HEK293 (cell line): Measurements from ENCODE around the gene S100A11.

Source experiments
- BCL11B ChIP-seq: fragments of 450-650 bp; formaldehyde crosslinking; IDR thresholded peaks from 2 replicates; pipeline ENCODE4 v1.5.1; 2016; ENCODE audit warnings: low read depth, missing biosample characterization, missing genetic modification characterization
- GLI4 ChIP-seq: fragments of 450-650 bp; formaldehyde crosslinking; IDR thresholded peaks from 2 replicates; pipeline ENCODE4 v1.5.1; 2016; ENCODE audit warnings: missing biosample characterization, missing genetic modification characterization
- KLF8 ChIP-seq: fragments of 450-650 bp; formaldehyde crosslinking; IDR thresholded peaks from 2 replicates; pipeline ENCODE4 v1.5.1; 2016; ENCODE audit warnings: missing biosample characterization, missing genetic modification characterization
- PRDM4 ChIP-seq: fragments of 450-650 bp; formaldehyde crosslinking; IDR thresholded peaks from 2 replicates; pipeline ENCODE4 v1.5.1; 2017; ENCODE audit warnings: missing biosample characterization, missing genetic modification characterization
- PRDM6 ChIP-seq: fragments of 450-650 bp; formaldehyde crosslinking; IDR thresholded peaks from 2 replicates; pipeline ENCODE4 v1.5.1; 2017; ENCODE audit warnings: missing biosample characterization, missing genetic modification characterization
- SCRT1 ChIP-seq: fragments of 450-650 bp; formaldehyde crosslinking; IDR thresholded peaks from 2 replicates; pipeline ENCODE4 v1.5.1; 2016; ENCODE audit warnings: missing biosample characterization, missing genetic modification characterization, borderline replicate concordance
- SETDB1 ChIP-seq: IDR thresholded peaks from one replicate; pipeline ENCODE4 v1.6.1; 2017; ENCODE audit warnings: mild to moderate bottlenecking, low read length, moderate library complexity, mixed read lengths; ENCODE audit not compliant: insufficient read length
- WT1 ChIP-seq: fragments of 450-650 bp; formaldehyde crosslinking; IDR thresholded peaks from 2 replicates; pipeline ENCODE4 v1.5.1; 2016; ENCODE audit warnings: missing biosample characterization, missing genetic modification characterization
- YY1 ChIP-seq: fragments of 450-650 bp; formaldehyde crosslinking; IDR thresholded peaks from 2 replicates; pipeline ENCODE4 v1.5.1; 2018; ENCODE audit warnings: missing biosample characterization, missing genetic modification characterization
- ZBTB1 ChIP-seq: fragments of 450-650 bp; formaldehyde crosslinking; IDR thresholded peaks from 2 replicates; pipeline ENCODE4 v1.5.1; 2016; ENCODE audit warnings: missing biosample characterization, missing genetic modification characterization
- ZBTB49 ChIP-seq: fragments of 450-650 bp; formaldehyde crosslinking; IDR thresholded peaks from 2 replicates; pipeline ENCODE4 v1.5.1; 2016; ENCODE audit warnings: missing biosample characterization, missing genetic modification characterization, low read depth
- ZNF10 ChIP-seq: fragments of 450-650 bp; formaldehyde crosslinking; IDR thresholded peaks from 2 replicates; pipeline ENCODE4 v1.5.1; 2017; ENCODE audit warnings: missing biosample characterization, missing genetic modification characterization
- ZNF155 ChIP-seq: fragments of 450-650 bp; formaldehyde crosslinking; IDR thresholded peaks from 2 replicates; pipeline ENCODE4 v1.5.1; 2016; ENCODE audit warnings: missing biosample characterization, missing genetic modification characterization
- ZNF292 ChIP-seq: fragments of 450-650 bp; formaldehyde crosslinking; IDR thresholded peaks from 2 replicates; pipeline ENCODE4 v1.5.1; 2016; ENCODE audit warnings: low read depth, missing biosample characterization, missing genetic modification characterization, borderline replicate concordance
- ZNF302 ChIP-seq: fragments of 450-650 bp; formaldehyde crosslinking; IDR thresholded peaks from 2 replicates; pipeline ENCODE4 v1.5.1; 2016; ENCODE audit warnings: missing biosample characterization, missing genetic modification characterization, low read depth
- ZNF350 ChIP-seq: fragments of 450-650 bp; formaldehyde crosslinking; IDR thresholded peaks from 2 replicates; pipeline ENCODE4 v1.5.0; 2017; ENCODE audit warnings: missing biosample characterization, mild to moderate bottlenecking, missing genetic modification characterization
- ZNF501 ChIP-seq: fragments of 450-650 bp; formaldehyde crosslinking; IDR thresholded peaks from 2 replicates; pipeline ENCODE4 v1.5.1; 2016; ENCODE audit warnings: missing biosample characterization, missing genetic modification characterization
- ZNF514 ChIP-seq: fragments of 450-650 bp; formaldehyde crosslinking; IDR thresholded peaks from 2 replicates; pipeline ENCODE4 v1.5.1; 2016; ENCODE audit warnings: missing biosample characterization, missing genetic modification characterization
- ZNF571 ChIP-seq: fragments of 450-650 bp; formaldehyde crosslinking; IDR thresholded peaks from 2 replicates; pipeline ENCODE4 v1.5.0; 2017; ENCODE audit warnings: missing biosample characterization, missing genetic modification characterization
- ZNF626 ChIP-seq: fragments of 450-650 bp; sonication (Bioruptor Pico); formaldehyde crosslinking; IDR thresholded peaks from 2 replicates; pipeline ENCODE4 v1.5.1; 2018; ENCODE audit warnings: missing biosample characterization, missing genetic modification characterization, inconsistent platforms
- ZNF629 ChIP-seq: fragments of 450-650 bp; formaldehyde crosslinking; IDR thresholded peaks from 2 replicates; pipeline ENCODE4 v1.5.1; 2017; ENCODE audit warnings: missing biosample characterization, missing genetic modification characterization
- ZNF645 ChIP-seq: fragments of 450-650 bp; formaldehyde crosslinking; IDR thresholded peaks from 2 replicates; pipeline ENCODE4; 2016; ENCODE audit warnings: missing biosample characterization, missing genetic modification characterization
- ZNF677 ChIP-seq: fragments of 450-650 bp; IDR thresholded peaks from 2 replicates; pipeline ENCODE4 v1.5.0; 2018; ENCODE audit warnings: missing biosample characterization, mild to moderate bottlenecking, missing genetic modification characterization, moderate library complexity
- ZSCAN30 ChIP-seq: fragments of 450-650 bp; IDR thresholded peaks from 2 replicates; pipeline ENCODE4 v1.5.1; 2018; ENCODE audit warnings: missing biosample characterization, mild to moderate bottlenecking, missing genetic modification characterization, moderate library complexity
- TF ChIP-seq, protein P1 (sequence below): fragments of 450-650 bp; formaldehyde crosslinking; IDR thresholded peaks from 2 replicates; pipeline ENCODE4 v1.5.1; 2016; ENCODE audit warnings: missing biosample characterization, missing genetic modification characterization
- TF ChIP-seq, protein P2 (sequence below): fragments of 450-650 bp; formaldehyde crosslinking; IDR thresholded peaks from 2 replicates; pipeline ENCODE4 v1.5.1; 2017; ENCODE audit warnings: missing biosample characterization, mild to moderate bottlenecking, missing genetic modification characterization, moderate library complexity
- TF ChIP-seq, protein P3 (sequence below): fragments of 450-650 bp; IDR thresholded peaks from 2 replicates; pipeline ENCODE4 v1.5.1; 2018; ENCODE audit warnings: missing biosample characterization, missing genetic modification characterization

S100A11 gene

DNA sequence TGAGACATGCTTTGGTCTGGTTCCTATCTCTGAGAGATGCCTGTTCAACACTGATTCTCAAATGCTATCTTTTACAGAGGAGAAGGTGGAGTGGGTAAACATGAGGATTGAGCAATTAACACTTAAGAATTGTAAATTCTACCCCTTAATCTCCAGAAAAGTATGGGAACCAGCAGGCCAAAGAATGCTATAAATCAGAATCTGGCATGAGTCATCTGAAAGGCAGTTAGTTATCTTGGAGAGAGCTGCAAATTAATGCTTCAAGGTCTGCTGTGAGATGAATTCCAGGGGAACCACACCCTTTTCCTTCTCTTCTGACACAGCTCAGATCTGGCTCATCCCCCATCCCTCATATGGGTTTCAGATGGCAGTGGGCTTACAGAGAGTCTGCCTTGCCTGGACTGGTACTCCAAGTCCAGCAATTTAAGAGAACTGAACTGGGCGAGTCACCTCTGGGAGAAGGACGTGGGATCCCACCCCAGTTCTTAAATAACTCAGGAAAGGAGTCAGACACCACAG lies 48.3 kb downstream of the S100A11 start (continued):
- TF ChIP-seq, protein P1, sequence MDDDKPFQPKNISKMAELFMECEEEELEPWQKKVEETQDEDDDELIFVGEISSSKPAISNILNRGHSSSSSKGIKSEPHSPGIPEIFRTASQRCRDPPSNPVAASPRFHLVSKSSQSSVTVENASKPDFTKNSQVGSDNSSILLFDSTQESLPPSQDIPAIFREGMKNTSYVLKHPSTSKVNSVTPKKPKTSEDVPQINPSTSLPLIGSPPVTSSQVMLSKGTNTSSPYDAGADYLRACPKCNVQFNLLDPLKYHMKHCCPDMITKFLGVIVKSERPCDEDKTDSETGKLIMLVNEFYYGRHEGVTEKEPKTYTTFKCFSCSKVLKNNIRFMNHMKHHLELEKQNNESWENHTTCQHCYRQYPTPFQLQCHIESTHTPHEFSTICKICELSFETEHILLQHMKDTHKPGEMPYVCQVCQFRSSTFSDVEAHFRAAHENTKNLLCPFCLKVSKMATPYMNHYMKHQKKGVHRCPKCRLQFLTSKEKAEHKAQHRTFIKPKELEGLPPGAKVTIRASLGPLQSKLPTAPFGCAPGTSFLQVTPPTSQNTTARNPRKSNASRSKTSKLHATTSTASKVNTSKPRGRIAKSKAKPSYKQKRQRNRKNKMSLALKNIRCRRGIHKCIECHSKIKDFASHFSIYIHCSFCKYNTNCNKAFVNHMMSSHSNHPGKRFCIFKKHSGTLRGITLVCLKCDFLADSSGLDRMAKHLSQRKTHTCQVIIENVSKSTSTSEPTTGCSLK (tag by site-specific recombination): no peak
- peak; percentile 96 for TF ChIP-seq KLF8 (tag by site-specific recombination)
- TF ChIP-seq ZNF10 (tag by site-specific recombination): peak; percentile 70; the same call in 1 of the 2 replicates
- no peak for TF ChIP-seq SETDB1
- no peak for TF ChIP-seq ZNF645 (tag by site-specific recombination)
- TF ChIP-seq ZNF571 (tag by site-specific recombination): no peak
- no peak for TF ChIP-seq YY1 (tag by site-specific recombination)
- TF ChIP-seq, protein P2, sequence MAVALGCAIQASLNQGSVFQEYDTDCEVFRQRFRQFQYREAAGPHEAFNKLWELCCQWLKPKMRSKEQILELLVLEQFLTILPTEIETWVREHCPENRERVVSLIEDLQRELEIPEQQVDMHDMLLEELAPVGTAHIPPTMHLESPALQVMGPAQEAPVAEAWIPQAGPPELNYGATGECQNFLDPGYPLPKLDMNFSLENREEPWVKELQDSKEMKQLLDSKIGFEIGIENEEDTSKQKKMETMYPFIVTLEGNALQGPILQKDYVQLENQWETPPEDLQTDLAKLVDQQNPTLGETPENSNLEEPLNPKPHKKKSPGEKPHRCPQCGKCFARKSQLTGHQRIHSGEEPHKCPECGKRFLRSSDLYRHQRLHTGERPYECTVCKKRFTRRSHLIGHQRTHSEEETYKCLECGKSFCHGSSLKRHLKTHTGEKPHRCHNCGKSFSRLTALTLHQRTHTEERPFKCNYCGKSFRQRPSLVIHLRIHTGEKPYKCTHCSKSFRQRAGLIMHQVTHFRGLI (tag by site-specific recombination): no peak
- peak; percentile 49; the same call in 1 of the 2 replicates for TF ChIP-seq ZSCAN30
- no peak for TF ChIP-seq ZNF302 (tag by site-specific recombination)
- peak; percentile 78; the same call in 1 of the 2 replicates for TF ChIP-seq ZBTB1 (tag by site-specific recombination)
- TF ChIP-seq WT1 (tag by site-specific recombination): peak; percentile 86
- TF ChIP-seq PRDM6 (tag by site-specific recombination): peak; percentile 99
- TF ChIP-seq GLI4 (tag by site-specific recombination): no peak
- no peak for TF ChIP-seq ZNF626 (tag by site-specific recombination)
- TF ChIP-seq ZNF292: no peak
- TF ChIP-seq, protein P3, sequence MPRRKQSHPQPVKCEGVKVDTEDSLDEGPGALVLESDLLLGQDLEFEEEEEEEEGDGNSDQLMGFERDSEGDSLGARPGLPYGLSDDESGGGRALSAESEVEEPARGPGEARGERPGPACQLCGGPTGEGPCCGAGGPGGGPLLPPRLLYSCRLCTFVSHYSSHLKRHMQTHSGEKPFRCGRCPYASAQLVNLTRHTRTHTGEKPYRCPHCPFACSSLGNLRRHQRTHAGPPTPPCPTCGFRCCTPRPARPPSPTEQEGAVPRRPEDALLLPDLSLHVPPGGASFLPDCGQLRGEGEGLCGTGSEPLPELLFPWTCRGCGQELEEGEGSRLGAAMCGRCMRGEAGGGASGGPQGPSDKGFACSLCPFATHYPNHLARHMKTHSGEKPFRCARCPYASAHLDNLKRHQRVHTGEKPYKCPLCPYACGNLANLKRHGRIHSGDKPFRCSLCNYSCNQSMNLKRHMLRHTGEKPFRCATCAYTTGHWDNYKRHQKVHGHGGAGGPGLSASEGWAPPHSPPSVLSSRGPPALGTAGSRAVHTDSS (tag by site-specific recombination): no peak
- no peak for TF ChIP-seq ZNF155
- TF ChIP-seq ZBTB49 (tag by site-specific recombination): no peak
- TF ChIP-seq ZNF629: peak; percentile 93
- no peak for TF ChIP-seq ZNF350 (tag by site-specific recombination)
- TF ChIP-seq ZNF501 (tag by site-specific recombination): 0 out of 2 replicates have a peak, but pooled peaks have one; percentile 65
- no peak for TF ChIP-seq SCRT1
- no peak for TF ChIP-seq ZNF677 (tag by site-specific recombination)
- peak; percentile 62; the same call in 1 of the 2 replicates for TF ChIP-seq BCL11B (tag by site-specific recombination)
- no peak for TF ChIP-seq ZNF514 (tag by site-specific recombination)
- TF ChIP-seq PRDM4 (tag by site-specific recombination): peak; percentile 58
